HEK293 (cell line): ENCODE results near the gene RNF32.
"Not testable (repeated sequence)": the region's sequence is repeated elsewhere in the genome, so short reads cannot be mapped to it uniquely, and the experiment has no call there.

ENCODE experiments used
- CTCF ChIA-PET: fragments of 350-600 bp; formaldehyde crosslinking; extraction: SDS; loops from one replicate; lab custom pipeline; 2021; ENCODE audit warnings: antibody characterized with exemption; lab: Yijun Ruan, JAX
- POLR2A ChIA-PET: fragments of 300-600 bp; formaldehyde crosslinking; extraction: SDS; loops from one replicate; lab custom pipeline; 2020; ENCODE audit warnings: antibody characterized with exemption, inconsistent platforms; lab: Yijun Ruan, JAX
- H3K27ac ChIP-seq: fragments of 200-500 bp; sonication (Bioruptor generic); 2 replicates; pipeline ENCODE4 v1.5.1; 2014; ENCODE audit warnings: low read depth, low read length, control low read depth, inconsistent platforms; ENCODE audit errors: extremely low read depth
- H3K36me3 ChIP-seq, 2 experiments: fragments of 200-500 bp in 1 of 2; sonication (Bioruptor generic) in 1 of 2; 1 replicate in 1 of 2; 2 replicates in 1 of 2; pipeline ENCODE4 v1.5.1; 2014 to 2017; ENCODE audit warnings: inconsistent platforms in 2 of 2, low read length in 2 of 2; ENCODE audit not compliant: control insufficient read depth in 2 of 2, insufficient read depth in 1 of 2
- H3K4me1 ChIP-seq: fragments of 200-500 bp; sonication (Bioruptor generic); 2 replicates; pipeline ENCODE4 v1.5.1; 2014; ENCODE audit warnings: mild to moderate bottlenecking, low read length, inconsistent platforms; ENCODE audit not compliant: control insufficient read depth, insufficient read depth
- H3K4me3 ChIP-seq: 2 replicates; pipeline ENCODE4 v1.5.1; 2011; ENCODE audit warnings: low read depth, mild to moderate bottlenecking, control low read depth, low read length, moderate library complexity
- H3K9me3 ChIP-seq: fragments of 200-500 bp; sonication (Bioruptor generic); 2 replicates; pipeline ENCODE4 v1.5.1; 2014; ENCODE audit warnings: low read depth, low read length, inconsistent platforms; ENCODE audit not compliant: control insufficient read depth, insufficient read depth
- GLI2 ChIP-seq: fragments of 450-650 bp; formaldehyde crosslinking; IDR thresholded peaks from 2 replicates; pipeline ENCODE4; 2017; ENCODE audit warnings: missing biosample characterization, missing genetic modification characterization, low read depth, borderline replicate concordance
- MEIS1 ChIP-seq: sonication (generic); formaldehyde crosslinking; IDR thresholded peaks from 2 replicates; pipeline ENCODE4 v1.8.1; 2022; ENCODE audit warnings: missing genetic modification reagents, mild to moderate bottlenecking, borderline replicate concordance
- SETDB1 ChIP-seq: IDR thresholded peaks from one replicate; pipeline ENCODE4 v1.6.1; 2017; ENCODE audit warnings: mild to moderate bottlenecking, low read length, moderate library complexity, mixed read lengths; ENCODE audit not compliant: insufficient read length
- SP7 ChIP-seq: fragments of 450-650 bp; formaldehyde crosslinking; IDR thresholded peaks from 2 replicates; pipeline ENCODE4 v1.5.1; 2016; ENCODE audit warnings: missing biosample characterization, missing genetic modification characterization
- ZNF10 ChIP-seq: fragments of 450-650 bp; formaldehyde crosslinking; IDR thresholded peaks from 2 replicates; pipeline ENCODE4 v1.5.1; 2017; ENCODE audit warnings: missing biosample characterization, missing genetic modification characterization
- ZNF16 ChIP-seq: fragments of 450-650 bp; formaldehyde crosslinking; IDR thresholded peaks from 2 replicates; pipeline ENCODE4 v1.5.1; 2016; ENCODE audit warnings: low read depth, missing biosample characterization, missing genetic modification characterization
- ZNF223 ChIP-seq: fragments of 450-650 bp; formaldehyde crosslinking; IDR thresholded peaks from 2 replicates; pipeline ENCODE4 v1.5.1; 2016; ENCODE audit warnings: missing biosample characterization, missing genetic modification characterization
- ZNF366 ChIP-seq: fragments of 450-650 bp; formaldehyde crosslinking; conservative IDR thresholded peaks from 2 replicates; pipeline ENCODE4 v1.5.1; 2016; ENCODE audit warnings: missing biosample characterization, missing genetic modification characterization
- ZNF391 ChIP-seq: fragments of 450-650 bp; formaldehyde crosslinking; IDR thresholded peaks from 2 replicates; pipeline ENCODE4 v1.5.1; 2016; ENCODE audit warnings: low read depth, missing biosample characterization, missing genetic modification characterization, borderline replicate concordance
- ZNF600 ChIP-seq: fragments of 450-650 bp; formaldehyde crosslinking; IDR thresholded peaks from 2 replicates; pipeline ENCODE4 v1.5.1; 2016; ENCODE audit warnings: missing biosample characterization, missing genetic modification characterization
- ZNF664 ChIP-seq: fragments of 450-650 bp; formaldehyde crosslinking; IDR thresholded peaks from 2 replicates; pipeline ENCODE4 v1.5.1; 2016; ENCODE audit warnings: missing biosample characterization, missing genetic modification characterization
- ZNF768 ChIP-seq: fragments of 450-650 bp; formaldehyde crosslinking; IDR thresholded peaks from 2 replicates; pipeline ENCODE4 v1.5.1; 2018; ENCODE audit warnings: missing biosample characterization, mild to moderate bottlenecking, missing genetic modification characterization
- ZNF791 ChIP-seq: fragments of 450-650 bp; formaldehyde crosslinking; IDR thresholded peaks from 2 replicates; pipeline ENCODE4 v1.5.1; 2016; ENCODE audit warnings: missing biosample characterization, missing genetic modification characterization
- TF ChIP-seq, protein P1 (sequence below): fragments of 450-650 bp; IDR thresholded peaks from 2 replicates; pipeline ENCODE4 v1.5.1; 2018; ENCODE audit warnings: missing biosample characterization, mild to moderate bottlenecking, missing genetic modification characterization
- TF ChIP-seq, protein P2 (sequence below): fragments of 450-650 bp; formaldehyde crosslinking; IDR thresholded peaks from 2 replicates; pipeline ENCODE4 v1.5.1; 2016; ENCODE audit warnings: missing biosample characterization, missing genetic modification characterization, low read depth
- TF ChIP-seq, protein P3 (sequence below): fragments of 450-650 bp; formaldehyde crosslinking; IDR thresholded peaks from 2 replicates; pipeline ENCODE4 v1.5.1; 2017; ENCODE audit warnings: missing biosample characterization, missing genetic modification characterization
- TF ChIP-seq, protein P4 (sequence below): fragments of 450-650 bp; formaldehyde crosslinking; IDR thresholded peaks from 2 replicates; pipeline ENCODE4 v1.5.1; 2016; ENCODE audit warnings: missing biosample characterization, missing genetic modification characterization

RNF32 gene

DNA sequence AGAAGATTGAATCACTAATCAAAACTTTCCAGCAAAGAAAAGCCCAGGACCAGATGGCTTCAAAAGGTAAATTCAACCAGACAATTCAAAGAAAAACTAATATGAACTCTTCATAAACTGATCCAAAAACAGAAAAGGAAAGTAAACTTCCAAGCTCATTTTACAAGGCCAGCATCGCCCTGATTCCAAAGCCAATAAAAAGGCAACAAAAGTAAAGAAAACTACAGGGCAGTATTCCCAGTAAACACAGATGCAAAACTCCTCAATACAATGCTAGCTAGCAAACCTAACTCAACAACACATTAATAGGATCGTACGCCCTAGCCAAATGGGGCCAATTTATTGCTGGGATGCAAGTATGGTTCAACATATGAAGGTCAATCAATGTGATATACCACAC lies 53.1 kb downstream of the RNF32 start:
- Histone ChIP-seq H3K9me3 (no peaks in the 10 kb centered on the region), H3K27ac (no peak overlapping the region), H3K4me1 (no peaks in the 10 kb centered on the region), H3K4me3 (no peak overlapping the region), H3K36me3 (no peaks in the 10 kb centered on the region)
- CTCF ChIA-PET = interaction anchor here (0.6 kb wide), 1 partner anchor 451 kb away, joined by 6 read pairs; no protein-coding TSS in a partner anchor
- POLR2A ChIA-PET = no interaction called here
- TF ChIP-seq, protein P1, sequence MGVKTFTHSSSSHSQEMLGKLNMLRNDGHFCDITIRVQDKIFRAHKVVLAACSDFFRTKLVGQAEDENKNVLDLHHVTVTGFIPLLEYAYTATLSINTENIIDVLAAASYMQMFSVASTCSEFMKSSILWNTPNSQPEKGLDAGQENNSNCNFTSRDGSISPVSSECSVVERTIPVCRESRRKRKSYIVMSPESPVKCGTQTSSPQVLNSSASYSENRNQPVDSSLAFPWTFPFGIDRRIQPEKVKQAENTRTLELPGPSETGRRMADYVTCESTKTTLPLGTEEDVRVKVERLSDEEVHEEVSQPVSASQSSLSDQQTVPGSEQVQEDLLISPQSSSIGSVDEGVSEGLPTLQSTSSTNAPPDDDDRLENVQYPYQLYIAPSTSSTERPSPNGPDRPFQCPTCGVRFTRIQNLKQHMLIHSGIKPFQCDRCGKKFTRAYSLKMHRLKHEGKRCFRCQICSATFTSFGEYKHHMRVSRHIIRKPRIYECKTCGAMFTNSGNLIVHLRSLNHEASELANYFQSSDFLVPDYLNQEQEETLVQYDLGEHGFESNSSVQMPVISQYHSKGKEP (tag by site-specific recombination) = no peak
- no peak for TF ChIP-seq GLI2 (tag by site-specific recombination)
- no peak for TF ChIP-seq ZNF391 (tag by site-specific recombination)
- TF ChIP-seq ZNF768 (tag by site-specific recombination) = no peak
- TF ChIP-seq SP7 (tag by site-specific recombination) = no peak
- TF ChIP-seq ZNF791 = no peak
- TF ChIP-seq ZNF366 (tag by site-specific recombination) = no peak
- TF ChIP-seq ZNF10 (tag by site-specific recombination) = no peak
- TF ChIP-seq ZNF223 (tag by site-specific recombination) = no peak
- TF ChIP-seq ZNF16 (tag by site-specific recombination) = no peak
- TF ChIP-seq, protein P2, sequence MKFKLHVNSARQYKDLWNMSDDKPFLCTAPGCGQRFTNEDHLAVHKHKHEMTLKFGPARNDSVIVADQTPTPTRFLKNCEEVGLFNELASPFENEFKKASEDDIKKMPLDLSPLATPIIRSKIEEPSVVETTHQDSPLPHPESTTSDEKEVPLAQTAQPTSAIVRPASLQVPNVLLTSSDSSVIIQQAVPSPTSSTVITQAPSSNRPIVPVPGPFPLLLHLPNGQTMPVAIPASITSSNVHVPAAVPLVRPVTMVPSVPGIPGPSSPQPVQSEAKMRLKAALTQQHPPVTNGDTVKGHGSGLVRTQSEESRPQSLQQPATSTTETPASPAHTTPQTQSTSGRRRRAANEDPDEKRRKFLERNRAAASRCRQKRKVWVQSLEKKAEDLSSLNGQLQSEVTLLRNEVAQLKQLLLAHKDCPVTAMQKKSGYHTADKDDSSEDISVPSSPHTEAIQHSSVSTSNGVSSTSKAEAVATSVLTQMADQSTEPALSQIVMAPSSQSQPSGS (tag by site-specific recombination) = no peak
- TF ChIP-seq MEIS1 (CRISPR knock-in tag) = no peak
- TF ChIP-seq, protein P3, sequence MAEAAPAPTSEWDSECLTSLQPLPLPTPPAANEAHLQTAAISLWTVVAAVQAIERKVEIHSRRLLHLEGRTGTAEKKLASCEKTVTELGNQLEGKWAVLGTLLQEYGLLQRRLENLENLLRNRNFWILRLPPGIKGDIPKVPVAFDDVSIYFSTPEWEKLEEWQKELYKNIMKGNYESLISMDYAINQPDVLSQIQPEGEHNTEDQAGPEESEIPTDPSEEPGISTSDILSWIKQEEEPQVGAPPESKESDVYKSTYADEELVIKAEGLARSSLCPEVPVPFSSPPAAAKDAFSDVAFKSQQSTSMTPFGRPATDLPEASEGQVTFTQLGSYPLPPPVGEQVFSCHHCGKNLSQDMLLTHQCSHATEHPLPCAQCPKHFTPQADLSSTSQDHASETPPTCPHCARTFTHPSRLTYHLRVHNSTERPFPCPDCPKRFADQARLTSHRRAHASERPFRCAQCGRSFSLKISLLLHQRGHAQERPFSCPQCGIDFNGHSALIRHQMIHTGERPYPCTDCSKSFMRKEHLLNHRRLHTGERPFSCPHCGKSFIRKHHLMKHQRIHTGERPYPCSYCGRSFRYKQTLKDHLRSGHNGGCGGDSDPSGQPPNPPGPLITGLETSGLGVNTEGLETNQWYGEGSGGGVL (tag by site-specific recombination) = no peak
- TF ChIP-seq ZNF600 = no peak
- TF ChIP-seq, protein P4, sequence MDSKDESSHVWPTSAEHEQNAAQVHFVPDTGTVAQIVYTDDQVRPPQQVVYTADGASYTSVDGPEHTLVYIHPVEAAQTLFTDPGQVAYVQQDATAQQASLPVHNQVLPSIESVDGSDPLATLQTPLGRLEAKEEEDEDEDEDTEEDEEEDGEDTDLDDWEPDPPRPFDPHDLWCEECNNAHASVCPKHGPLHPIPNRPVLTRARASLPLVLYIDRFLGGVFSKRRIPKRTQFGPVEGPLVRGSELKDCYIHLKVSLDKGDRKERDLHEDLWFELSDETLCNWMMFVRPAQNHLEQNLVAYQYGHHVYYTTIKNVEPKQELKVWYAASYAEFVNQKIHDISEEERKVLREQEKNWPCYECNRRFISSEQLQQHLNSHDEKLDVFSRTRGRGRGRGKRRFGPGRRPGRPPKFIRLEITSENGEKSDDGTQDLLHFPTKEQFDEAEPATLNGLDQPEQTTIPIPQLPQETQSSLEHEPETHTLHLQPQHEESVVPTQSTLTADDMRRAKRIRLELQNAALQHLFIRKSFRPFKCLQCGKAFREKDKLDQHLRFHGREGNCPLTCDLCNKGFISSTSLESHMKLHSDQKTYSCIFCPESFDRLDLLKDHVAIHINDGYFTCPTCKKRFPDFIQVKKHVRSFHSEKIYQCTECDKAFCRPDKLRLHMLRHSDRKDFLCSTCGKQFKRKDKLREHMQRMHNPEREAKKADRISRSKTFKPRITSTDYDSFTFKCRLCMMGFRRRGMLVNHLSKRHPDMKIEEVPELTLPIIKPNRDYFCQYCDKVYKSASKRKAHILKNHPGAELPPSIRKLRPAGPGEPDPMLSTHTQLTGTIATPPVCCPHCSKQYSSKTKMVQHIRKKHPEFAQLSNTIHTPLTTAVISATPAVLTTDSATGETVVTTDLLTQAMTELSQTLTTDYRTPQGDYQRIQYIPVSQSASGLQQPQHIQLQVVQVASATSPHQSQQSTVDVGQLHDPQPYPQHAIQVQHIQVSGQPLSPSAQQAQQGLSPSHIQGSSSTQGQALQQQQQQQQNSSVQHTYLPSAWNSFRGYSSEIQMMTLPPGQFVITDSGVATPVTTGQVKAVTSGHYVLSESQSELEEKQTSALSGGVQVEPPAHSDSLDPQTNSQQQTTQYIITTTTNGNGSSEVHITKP (tag by site-specific recombination) = no peak
- TF ChIP-seq ZNF664 = no peak

DNA sequence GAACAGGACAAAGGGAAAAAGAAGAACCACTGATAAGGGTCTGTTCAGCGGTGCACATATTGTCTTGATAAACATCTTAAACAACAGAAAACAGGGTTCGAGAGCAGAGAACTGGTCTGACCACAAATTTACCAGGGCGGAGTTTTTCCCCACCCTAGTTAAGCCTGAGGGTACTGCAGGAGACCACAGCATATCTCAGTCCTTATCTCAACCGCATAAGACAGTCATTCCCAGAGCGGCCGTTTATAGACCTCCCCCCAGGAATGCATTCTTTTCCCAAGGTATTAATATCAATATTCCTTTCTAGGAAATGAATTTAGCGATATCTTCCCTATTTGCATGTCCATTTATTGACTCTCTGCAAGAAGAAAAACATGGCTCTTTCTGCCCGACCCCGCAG lies 56.7 kb downstream of the RNF32 start:
- H3K4me3 ChIP-seq, POLR2A ChIA-PET, H3K9me3 ChIP-seq, CTCF ChIA-PET, H3K4me1 ChIP-seq, H3K27ac ChIP-seq, H3K36me3 ChIP-seq: not testable (repeated sequence)
- TF ChIP-seq SETDB1 = peak; percentile 72
